Stimulated activated CD4-positive, alpha-beta T cell treated with anti-CD3 and anti-CD28 coated beads, Interleukin-15, amount 100 ng/mL, for 1 hour (primary cell): ENCODE results near the gene PYGL.

ENCODE experiments used
- DNase-seq, 2 donors: peaks; one replicate each; pipeline ENCODE4 v3.0.0-alpha.2; 2020; ENCODE audit warnings: low read depth in 1 of 2, low spot score in 1 of 2

Gene PYGL

GRCh38 chr14:50875359-50876070, 68.8 kb downstream of the PYGL start:
- DNase-seq: peak; percentile 7 to 16

- DNase-seq: no peak
Observed at GRCh38 chr14:50874757-50875156, 69.5 kb downstream of the PYGL start.

DNA sequence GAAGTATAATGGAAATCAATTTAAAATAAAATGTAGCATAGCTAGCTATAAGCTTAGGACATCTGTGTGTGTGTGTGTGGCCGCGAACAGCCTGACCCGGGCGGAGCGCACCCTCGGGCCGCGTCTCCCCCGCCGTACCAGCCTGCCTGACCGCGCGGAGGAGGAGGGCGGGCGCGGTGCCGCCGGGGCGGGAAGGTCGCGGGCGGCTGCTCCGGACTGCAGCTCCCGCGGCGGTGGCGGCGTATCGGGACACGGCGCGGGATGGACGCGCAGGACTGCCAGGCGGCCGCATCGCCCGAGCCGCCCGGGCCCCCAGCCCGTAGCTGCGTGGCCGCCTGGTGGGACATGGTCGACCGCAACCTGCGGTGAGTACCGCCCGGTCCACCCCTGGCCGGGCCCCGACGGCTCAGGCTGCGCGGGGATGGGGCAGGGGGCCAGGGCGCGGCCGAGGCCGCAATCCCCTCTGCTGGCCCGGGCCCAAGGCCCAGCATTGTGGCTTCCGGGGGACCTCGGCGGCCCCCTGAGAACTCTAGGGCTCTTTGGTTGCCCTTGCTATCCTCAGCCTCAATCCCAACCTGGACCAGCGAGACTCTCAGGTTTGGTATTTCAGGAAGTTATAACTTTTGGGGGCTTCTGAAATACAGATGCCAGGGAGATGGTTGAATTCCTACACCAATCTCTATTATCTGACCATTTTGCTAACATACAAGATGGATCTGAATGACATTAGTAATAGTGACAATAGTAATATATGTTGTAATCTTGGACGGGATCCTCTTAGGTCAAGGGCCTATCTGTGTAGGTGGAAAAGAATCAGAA, 72.2 kb downstream of the PYGL start, which contains the start of gene ABHD12B:
ABHD12B (plus strand) TSS at position 140 of the 819 bp plus-strand sequence; CDS start at position 262, 122 bp downstream.
- no peak for DNase-seq

- no peak for DNase-seq
Observed at GRCh38 chr14:50871228-50871627, 73.1 kb downstream of the PYGL start.

DNA sequence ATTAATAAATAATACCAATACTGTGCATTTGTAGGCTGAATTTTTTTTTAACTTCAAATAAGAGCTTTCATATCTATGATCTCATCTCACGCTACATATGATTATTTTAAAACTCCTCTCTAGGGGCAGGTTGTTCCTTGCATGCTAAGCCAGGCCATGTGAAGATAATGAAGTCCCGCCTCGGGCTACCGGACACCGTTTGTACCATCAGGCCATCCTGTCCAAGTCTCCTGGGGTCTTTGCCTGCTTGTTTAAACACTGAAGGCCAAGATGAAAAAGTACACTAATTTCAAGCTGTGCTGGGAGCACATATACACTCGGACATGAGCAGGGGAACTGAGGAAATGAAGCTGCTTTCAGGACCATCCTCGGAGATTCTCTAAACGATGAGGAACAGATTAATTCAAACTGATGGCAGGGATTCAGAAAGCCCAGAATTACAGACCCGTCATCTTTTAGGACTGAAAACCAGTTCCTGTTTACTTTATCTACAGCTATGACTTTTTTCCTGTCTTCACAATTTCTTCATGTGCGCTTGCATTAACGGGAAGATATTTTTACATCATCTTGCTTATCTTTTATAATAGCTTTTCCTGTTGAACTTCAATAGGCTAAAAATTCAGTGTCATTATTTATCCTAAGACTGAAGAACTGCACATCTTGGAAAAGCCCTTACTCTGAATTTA, 78.7 kb downstream of the PYGL start:
- DNase-seq: no peak

GRCh38 chr14:50864946-50865345, 79.3 kb downstream of the PYGL start:
- no peak for DNase-seq

- no peak for DNase-seq
Observed at GRCh38 chr14:50864237-50864636, 80.0 kb downstream of the PYGL start.

DNA sequence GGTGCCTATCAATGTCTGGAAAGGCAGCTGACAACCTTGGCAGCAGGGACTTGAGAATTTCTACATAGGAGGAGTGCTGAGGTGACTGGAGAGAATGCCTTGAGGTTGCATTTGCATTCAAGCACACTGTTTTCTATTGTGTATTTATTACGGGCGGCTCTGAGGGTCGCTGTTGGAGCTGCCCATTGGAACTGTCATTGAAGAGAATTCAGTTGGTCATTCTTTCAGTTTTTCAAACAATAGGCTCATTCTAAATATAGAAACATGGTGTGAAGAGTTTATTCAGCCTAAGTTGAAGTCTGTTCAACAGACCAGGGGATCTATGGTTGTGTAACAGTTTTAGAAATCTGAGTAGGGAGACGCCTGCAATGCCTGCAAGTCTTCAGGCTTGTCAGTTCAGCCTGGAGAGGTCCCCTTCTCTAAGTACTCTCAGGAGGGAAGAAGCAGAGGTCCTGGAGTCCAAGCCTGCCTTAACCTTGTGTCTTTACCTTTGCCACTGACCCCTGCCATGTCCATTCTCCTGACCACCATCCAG, 82.2 kb downstream of the PYGL start:
- DNase-seq: no peak

DNA sequence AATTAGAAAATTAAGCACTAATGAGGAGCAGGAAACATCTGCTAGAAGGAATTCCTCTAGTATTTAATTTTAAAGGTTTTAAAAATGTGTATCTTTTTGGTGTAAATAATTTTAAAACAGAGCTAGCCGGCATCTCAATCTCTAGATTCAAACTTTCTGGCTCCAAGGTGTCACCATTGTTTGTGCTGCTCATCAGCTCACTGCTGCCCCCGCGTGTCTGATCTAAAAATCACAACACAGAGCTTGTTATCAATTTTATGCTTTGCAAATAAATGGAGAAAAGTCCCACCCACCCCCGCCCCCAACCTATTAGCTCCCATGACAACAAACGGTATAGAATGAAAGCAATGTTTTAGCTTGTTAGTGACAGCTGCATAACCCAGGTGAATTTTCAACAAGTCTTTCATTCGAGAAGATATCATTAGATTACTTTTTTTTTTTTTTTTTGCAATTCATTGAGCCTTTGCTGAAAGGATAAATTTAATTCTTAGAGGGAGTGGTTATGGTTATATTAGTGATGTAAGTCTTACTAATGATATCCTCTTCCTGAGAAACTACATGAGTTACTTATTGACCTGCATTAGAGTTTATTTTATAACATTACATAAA, 83.7 kb downstream of the PYGL start:
- DNase-seq: peak; percentile 75 to 76

DNA sequence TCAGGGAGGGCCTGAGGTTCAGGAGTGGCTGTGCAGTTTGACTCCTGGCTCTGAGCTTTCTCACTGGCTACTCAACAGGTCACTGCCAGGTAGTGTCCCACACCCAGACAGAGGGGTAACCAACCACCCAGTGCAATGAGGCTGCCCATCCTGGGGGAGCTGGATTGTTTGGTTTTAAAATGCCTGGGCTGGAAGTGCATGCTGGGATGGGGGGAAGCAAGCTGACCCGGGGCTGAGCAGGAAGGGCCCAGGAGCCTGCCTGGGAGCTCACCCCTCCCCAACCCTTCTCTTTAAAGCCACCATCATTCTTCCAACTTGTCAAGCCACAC, 85.0 kb downstream of the PYGL start:
- no peak for DNase-seq

- no peak for DNase-seq
Observed at GRCh38 chr14:50856660-50857059, 87.6 kb downstream of the PYGL start.

- DNase-seq: no peak
Observed at GRCh38 chr14:50855558-50855957, 88.7 kb downstream of the PYGL start.
